Subcutaneous adipose tissue (tissue), 4 donors: ENCODE results near the gene SND1. TPM values are rescaled to one million over a fixed set of nuclear protein-coding genes. Genes with fewer than 3 reads are reported as not detected.

Experiments used
- total RNA-seq, 4 donors: library from RNA; depleted of rRNA; stranded (reverse); fragments of >200 nt; gene quantifications; one replicate each; pipeline ENCODE4 v1.1.0, GENCODE V29; 2016
- TF ChIP-seq, protein P1 (sequence below): fragments of 450-650 bp; IDR thresholded peaks from one replicate; pipeline ENCODE4 v1.5.1; 2016; ENCODE audit warnings: low read depth, mild to moderate bottlenecking, control low read depth, antibody characterized with exemption, moderate library complexity

Gene SND1
- total RNA-seq, 4 donors from 2014 or later, result 73.9 to 98.3 (median 88.9) TPM

- TF ChIP-seq, protein P1, sequence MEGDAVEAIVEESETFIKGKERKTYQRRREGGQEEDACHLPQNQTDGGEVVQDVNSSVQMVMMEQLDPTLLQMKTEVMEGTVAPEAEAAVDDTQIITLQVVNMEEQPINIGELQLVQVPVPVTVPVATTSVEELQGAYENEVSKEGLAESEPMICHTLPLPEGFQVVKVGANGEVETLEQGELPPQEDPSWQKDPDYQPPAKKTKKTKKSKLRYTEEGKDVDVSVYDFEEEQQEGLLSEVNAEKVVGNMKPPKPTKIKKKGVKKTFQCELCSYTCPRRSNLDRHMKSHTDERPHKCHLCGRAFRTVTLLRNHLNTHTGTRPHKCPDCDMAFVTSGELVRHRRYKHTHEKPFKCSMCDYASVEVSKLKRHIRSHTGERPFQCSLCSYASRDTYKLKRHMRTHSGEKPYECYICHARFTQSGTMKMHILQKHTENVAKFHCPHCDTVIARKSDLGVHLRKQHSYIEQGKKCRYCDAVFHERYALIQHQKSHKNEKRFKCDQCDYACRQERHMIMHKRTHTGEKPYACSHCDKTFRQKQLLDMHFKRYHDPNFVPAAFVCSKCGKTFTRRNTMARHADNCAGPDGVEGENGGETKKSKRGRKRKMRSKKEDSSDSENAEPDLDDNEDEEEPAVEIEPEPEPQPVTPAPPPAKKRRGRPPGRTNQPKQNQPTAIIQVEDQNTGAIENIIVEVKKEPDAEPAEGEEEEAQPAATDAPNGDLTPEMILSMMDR, result no peak
These were observed 183.7 kb downstream of the SND1 start for GRCh38 chr7:127835679-127836078.

GRCh38 chr7:127838816-127839415, 186.9 kb downstream of the SND1 start:
- TF ChIP-seq, protein P1, result no peak

DNA sequence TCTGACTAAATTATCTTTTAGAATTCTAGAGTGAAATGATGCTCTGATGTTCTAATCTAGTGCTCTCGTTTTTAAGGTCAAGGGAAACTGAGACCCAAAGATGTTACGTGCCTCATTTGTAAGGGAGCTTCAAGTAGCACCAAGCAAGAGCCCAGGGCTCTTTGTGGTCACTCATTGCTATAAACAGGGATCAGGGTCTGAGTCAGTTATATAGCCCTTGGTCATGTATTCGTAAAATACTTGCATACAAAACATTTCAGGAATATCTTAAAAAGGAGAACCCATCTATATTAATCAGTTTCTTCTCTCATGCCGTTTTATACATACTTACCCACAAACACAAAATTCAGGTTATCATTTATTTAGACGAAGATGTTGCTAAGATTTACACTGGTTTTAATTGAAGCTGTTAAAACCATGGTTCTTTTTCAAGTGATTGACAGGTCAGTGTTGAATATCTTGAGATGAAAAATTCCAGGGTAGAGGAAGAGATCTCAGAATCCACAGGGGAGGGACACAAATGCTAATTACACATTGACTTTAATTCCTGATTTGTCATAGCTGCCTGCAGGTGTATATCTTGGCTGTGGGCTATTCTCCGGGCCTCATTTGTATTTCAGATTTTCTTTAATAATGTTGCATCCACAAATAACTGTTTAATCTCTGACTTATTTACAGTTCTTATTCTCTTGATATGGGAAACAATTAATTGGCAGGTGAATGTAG, 188.4 kb downstream of the SND1 start:
- TF ChIP-seq, protein P1, result no peak

GRCh38 chr7:127844165-127844564, 192.2 kb downstream of the SND1 start:
- TF ChIP-seq, protein P1, result no peak

GRCh38 chr7:127844707-127845331, 192.8 kb downstream of the SND1 start:
- TF ChIP-seq, protein P1, result no peak

GRCh38 chr7:127845522-127846214, 193.7 kb downstream of the SND1 start:
- TF ChIP-seq, protein P1, result no peak

GRCh38 chr7:127847641-127848040, 195.6 kb downstream of the SND1 start:
- TF ChIP-seq, protein P1, result no peak
